IMR-90 (cell line): ENCODE measurements around the gene ACYP2.

ENCODE experiments used
- CHD1 ChIP-seq: IDR thresholded peaks from 2 replicates; pipeline ENCODE4 v1.6.1; 2012; ENCODE audit warnings: low read depth, low read length, improper control_type of control experiment
- MAFK ChIP-seq: IDR thresholded peaks from 2 replicates; pipeline ENCODE4 v1.6.1; 2012; ENCODE audit warnings: low read depth, low read length, improper control_type of control experiment
- MXI1 ChIP-seq: IDR thresholded peaks from 2 replicates; pipeline ENCODE4 v1.6.1; 2012; ENCODE audit warnings: low read depth, mild to moderate bottlenecking, low read length, moderate library complexity, borderline replicate concordance
- RFX5 ChIP-seq: IDR thresholded peaks from 2 replicates; pipeline ENCODE4 v1.8.0; 2012; ENCODE audit warnings: low read depth, mild to moderate bottlenecking, low read length, moderate library complexity
- TF ChIP-seq, protein P1 (sequence below): conservative IDR thresholded peaks from 2 replicates; pipeline ENCODE4 v1.5.1; 2012; ENCODE audit warnings: mild to moderate bottlenecking, low read depth, low read length, improper control_type of control experiment

DNA sequence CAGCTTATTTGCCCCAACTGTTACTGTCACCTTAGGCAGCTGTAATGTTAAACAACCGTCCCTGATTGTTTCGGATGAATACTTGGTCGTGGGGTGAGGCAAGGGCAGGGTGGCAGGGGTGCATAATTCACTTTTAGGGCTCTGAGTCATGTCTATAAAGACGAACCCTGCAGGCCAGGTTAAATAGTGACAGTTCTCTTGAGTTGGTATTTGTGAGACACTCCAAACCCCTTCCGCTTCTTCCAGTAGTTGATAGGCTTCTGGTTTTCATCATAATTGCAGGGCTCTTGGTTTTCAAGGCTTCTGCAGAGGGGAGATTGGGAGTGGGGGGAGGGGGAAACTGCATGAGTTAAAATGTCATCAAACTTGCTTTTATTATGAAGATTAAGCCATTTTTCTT is 237.8 kb downstream of the ACYP2 start:
- TF ChIP-seq, protein P1, sequence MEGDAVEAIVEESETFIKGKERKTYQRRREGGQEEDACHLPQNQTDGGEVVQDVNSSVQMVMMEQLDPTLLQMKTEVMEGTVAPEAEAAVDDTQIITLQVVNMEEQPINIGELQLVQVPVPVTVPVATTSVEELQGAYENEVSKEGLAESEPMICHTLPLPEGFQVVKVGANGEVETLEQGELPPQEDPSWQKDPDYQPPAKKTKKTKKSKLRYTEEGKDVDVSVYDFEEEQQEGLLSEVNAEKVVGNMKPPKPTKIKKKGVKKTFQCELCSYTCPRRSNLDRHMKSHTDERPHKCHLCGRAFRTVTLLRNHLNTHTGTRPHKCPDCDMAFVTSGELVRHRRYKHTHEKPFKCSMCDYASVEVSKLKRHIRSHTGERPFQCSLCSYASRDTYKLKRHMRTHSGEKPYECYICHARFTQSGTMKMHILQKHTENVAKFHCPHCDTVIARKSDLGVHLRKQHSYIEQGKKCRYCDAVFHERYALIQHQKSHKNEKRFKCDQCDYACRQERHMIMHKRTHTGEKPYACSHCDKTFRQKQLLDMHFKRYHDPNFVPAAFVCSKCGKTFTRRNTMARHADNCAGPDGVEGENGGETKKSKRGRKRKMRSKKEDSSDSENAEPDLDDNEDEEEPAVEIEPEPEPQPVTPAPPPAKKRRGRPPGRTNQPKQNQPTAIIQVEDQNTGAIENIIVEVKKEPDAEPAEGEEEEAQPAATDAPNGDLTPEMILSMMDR, result no peak
- no peak for TF ChIP-seq MAFK
- TF ChIP-seq CHD1, result no peak
- no peak for TF ChIP-seq MXI1
- no peak for TF ChIP-seq RFX5
